HCT116 (cell line): ENCODE data around the gene KLF4. TPM values are rescaled to one million over a fixed set of nuclear protein-coding genes. Genes with fewer than 3 reads are reported as not detected.

Experiments
- ATAC-seq: fragments of 200-7000 bp; cut with Tn5 transposase; 2 replicates; pipeline ENCODE4 v1.9.1; 2020; ENCODE audit warnings: mild to moderate bottlenecking, moderate library complexity
- BruUV-seq: library from RNA; stranded (reverse); fragments of 400-500 nt; replicated peaks from 2 replicates; lab custom pipeline; 2021; lab: Mats Ljungman, UMichigan
- CTCF ChIA-PET: fragments of 300-600 bp; sonication (Branson Sonifier 250); formaldehyde crosslinking; loops from one replicate; lab custom pipeline; 2021; ENCODE audit warnings: antibody characterized with exemption; lab: Charles Lee
- POLR2A ChIA-PET: fragments of 300-600, 350-600 bp; sonication (Branson Sonifier 250); formaldehyde crosslinking; loops from one replicate; lab custom pipeline; 2021; ENCODE audit warnings: antibody characterized with exemption; lab: Charles Lee
- RAD21 ChIA-PET, 2 experiments: fragments of 300-600 bp; sonication (Branson Sonifier 250); formaldehyde crosslinking; loops; one replicate each; lab custom pipeline; 2023; ENCODE audit warnings: low total read pairs in 2 of 2; ENCODE audit not compliant: uncharacterized antibody in 2 of 2, unreplicated experiment in 2 of 2, low non-redundant PET in 1 of 2; lab: Charles Lee
- DNase-seq: peaks from one replicate; pipeline ENCODE4 v3.0.0-alpha.2; 2010; ENCODE audit warnings: low read depth, low spot score
- H2AFZ ChIP-seq: fragments of 200-600 bp; shearing (Covaris generic), sonication (generic); 2 replicates; pipeline ENCODE4 v1.6.1; 2017; ENCODE audit warnings: low read depth, mixed run types, mixed read lengths, antibody characterized with exemption, low read length; ENCODE audit not compliant: poor library complexity, severe bottlenecking
- H3K27ac ChIP-seq: 2 replicates; pipeline ENCODE4 v1.5.1; 2012; ENCODE audit warnings: low read depth, low read length
- H3K27me3 ChIP-seq: fragments of 200-600 bp; sonication (generic); 2 replicates; pipeline ENCODE4 v1.6.1; 2016; ENCODE audit warnings: mixed run types, low read length, mixed read lengths; ENCODE audit not compliant: insufficient read depth
- H3K36me3 ChIP-seq, 2 experiments: fragments of 200-500 bp in 1 of 2; fragments of 200-600 bp in 1 of 2; sonication (Bioruptor generic) in 1 of 2; sonication (generic) in 1 of 2; 2 replicates each; pipeline versions ENCODE4 v1.5.1 to v1.6.1; 2014 to 2016; ENCODE audit warnings: low read length in 2 of 2, inconsistent platforms in 1 of 2, mixed read lengths in 1 of 2, mixed run types in 1 of 2; ENCODE audit not compliant: insufficient read depth in 2 of 2, control insufficient read depth in 1 of 2
- H3K4me1 ChIP-seq, 2 experiments: fragments of 200-600 bp in 1 of 2; sonication (generic) in 1 of 2; 2 replicates each; pipeline versions ENCODE4 v1.5.1 to v1.6.1; 2012 to 2017; ENCODE audit warnings: low read length in 2 of 2, inconsistent platforms in 1 of 2, mild to moderate bottlenecking in 1 of 2, mixed read lengths in 1 of 2, mixed run types in 1 of 2, moderate library complexity in 1 of 2; ENCODE audit not compliant: insufficient read depth in 2 of 2, control insufficient read depth in 1 of 2
- H3K4me2 ChIP-seq: fragments of 200-600 bp; sonication (generic); 2 replicates; pipeline ENCODE4 v1.6.1; 2017; ENCODE audit warnings: mixed run types, low read length, mixed read lengths
- H3K4me3 ChIP-seq, 2 experiments: fragments of 200-600 bp in 1 of 2; sonication (generic) in 1 of 2; replicated peaks in 1 of 2; 2 replicates each; pipeline ENCODE4 v1.5.1; 2011 to 2016; ENCODE audit warnings: low read length in 2 of 2, control low read depth in 1 of 2, low read depth in 1 of 2, mild to moderate bottlenecking in 1 of 2, mixed read lengths in 1 of 2, mixed run types in 1 of 2
- H3K79me2 ChIP-seq: fragments of 200-600 bp; sonication (generic); 2 replicates; pipeline ENCODE4 v1.6.1; 2017; ENCODE audit warnings: mild to moderate bottlenecking, mixed run types, low read length, moderate library complexity, mixed read lengths; ENCODE audit not compliant: insufficient read depth
- H3K9ac ChIP-seq: fragments of 200-600 bp; sonication (generic); 2 replicates; pipeline ENCODE4 v1.6.1; 2016; ENCODE audit warnings: low read length, mixed read lengths
- H3K9me2 ChIP-seq: fragments of 200-600 bp; sonication (generic), shearing (Covaris generic); 2 replicates; pipeline ENCODE4 v1.6.1; 2017; ENCODE audit warnings: mixed run types, mild to moderate bottlenecking, moderate library complexity; ENCODE audit not compliant: insufficient read depth
- H3K9me3 ChIP-seq, 2 experiments: fragments of 200-500 bp in 1 of 2; fragments of 200-600 bp in 1 of 2; sonication (Bioruptor generic) in 1 of 2; sonication (generic) in 1 of 2; 2 replicates each; pipeline ENCODE4 v1.6.1; 2014 to 2017; ENCODE audit warnings: low read length in 2 of 2, mixed read lengths in 2 of 2, inconsistent platforms in 1 of 2, low read depth in 1 of 2, mild to moderate bottlenecking in 1 of 2, mixed run types in 1 of 2, moderate library complexity in 1 of 2; ENCODE audit not compliant: control insufficient read depth in 1 of 2, insufficient read depth in 1 of 2
- H4K20me1 ChIP-seq: fragments of 200-600 bp; sonication (generic), shearing (Covaris generic); 2 replicates; pipeline ENCODE4 v1.6.1; 2017; ENCODE audit warnings: mixed run types, mild to moderate bottlenecking, moderate library complexity; ENCODE audit not compliant: insufficient read depth
- CBX3 ChIP-seq: IDR thresholded peaks from 2 replicates; pipeline ENCODE4 v1.6.1; 2012; ENCODE audit warnings: low read depth
- CEBPB ChIP-seq: IDR thresholded peaks from 2 replicates; pipeline ENCODE4 v1.6.1; 2012; ENCODE audit warnings: low read depth
- EZH2 ChIP-seq: fragments of 200-600 bp; sonication (generic); IDR thresholded peaks from 2 replicates; pipeline ENCODE4 v1.6.1; 2017; ENCODE audit warnings: antibody characterized with exemption, mixed run types
- EZH2phosphoT487 ChIP-seq: fragments of 200-600 bp; IDR thresholded peaks from 2 replicates; pipeline ENCODE4 v1.6.1; 2018; ENCODE audit warnings: antibody characterized with exemption, borderline replicate concordance
- JUND ChIP-seq: IDR thresholded peaks from 2 replicates; pipeline ENCODE4 v1.6.1; 2012
- POLR2A ChIP-seq: IDR thresholded peaks from 2 replicates; pipeline ENCODE4 v1.7.0; 2011; ENCODE audit warnings: borderline replicate concordance; ENCODE audit not compliant: insufficient read depth, insufficient read length; ENCODE audit errors: extremely low read depth
- SRF ChIP-seq: IDR thresholded peaks from 2 replicates; pipeline ENCODE4 v1.6.1; 2012; ENCODE audit warnings: low read depth
- ZNF274 ChIP-seq: fragments of 200-500 bp; sonication (Bioruptor generic); IDR thresholded peaks from 2 replicates; pipeline ENCODE4 v1.6.1; 2014; ENCODE audit warnings: mild to moderate bottlenecking, low read depth, low read length, inconsistent platforms
- intact Hi-C: fragments of 100-400 bp; cut with micrococcal nuclease; formaldehyde crosslinking; loops from 2 replicates; pipeline ENCODE4 v1.10.0; 2022
- total RNA-seq: library from RNA; stranded (reverse); gene quantifications from one replicate; pipeline ENCODE4 v1.2.1, GENCODE V29; 2021; ENCODE audit not compliant: unreplicated experiment

KLF4 gene
- total RNA-seq, 1 experiment from 2014 or later = 92.8 TPM

GRCh38 chr9:107453479-107453878 lies 36.1 kb downstream of the KLF4 start:
- Histone ChIP-seq H3K4me3 (no peak overlapping the region), H2AFZ (no peak overlapping the region), H3K9me2 (no peaks in the 10 kb centered on the region), H3K9me3 (no peaks in the 10 kb centered on the region), H3K9ac (no peak overlapping the region), H4K20me1 (no peaks in the 10 kb centered on the region), H3K36me3 (no peaks in the 10 kb centered on the region), H3K4me1 (no peaks in the 10 kb centered on the region), H3K27me3 (no peaks in the 10 kb centered on the region), H3K27ac (no peak overlapping the region), H3K79me2 (no peaks in the 10 kb centered on the region), H3K4me2 (no peak overlapping the region)
- POLR2A ChIA-PET = no interaction called here
- no peak for TF ChIP-seq ZNF274
- ATAC-seq (no peak), DNase-seq (no peak)
- CTCF ChIA-PET = no interaction called here
- intact Hi-C loops = no loop called here
- BruUV-seq = no TSS peak
- RAD21 ChIA-PET = no interaction called here

GRCh38 chr9:107447834-107448233 lies 41.7 kb downstream of the KLF4 start:
- no peaks in the 10 kb centered on the region for H3K4me1 ChIP-seq
- H3K9me2 ChIP-seq = no peaks in the 10 kb centered on the region
- ChIA-PET POLR2A (no interaction called here), CTCF (no interaction called here), RAD21 (interaction anchor here in 1 of 2 experiments (0.6 to 0.7 kb wide), 2 partner anchors 36 to 141 kb away, joined by 3 to 7 read pairs; no protein-coding TSS in a partner anchor)
- H3K4me3 ChIP-seq = no peak overlapping the region
- H4K20me1 ChIP-seq = no peaks in the 10 kb centered on the region
- no peak overlapping the region for H3K9ac ChIP-seq
- intact Hi-C loops = no loop called here
- TF ChIP-seq JUND (no peak), EZH2phosphoT487 (no peak), POLR2A (no peak), EZH2 (no peak), CBX3 (no peak), CEBPB (no peak), SRF (no peak)
- no TSS peak for BruUV-seq
- no peaks in the 10 kb centered on the region for H3K27me3 ChIP-seq
- H3K27ac ChIP-seq = no peak overlapping the region
- no peak for DNase-seq
- no peaks in the 10 kb centered on the region for H3K9me3 ChIP-seq
- no peaks in the 10 kb centered on the region for H3K36me3 ChIP-seq
- no peak for ATAC-seq
- no peak overlapping the region for H2AFZ ChIP-seq
- no peak overlapping the region for H3K4me2 ChIP-seq
- H3K79me2 ChIP-seq = no peaks in the 10 kb centered on the region
